ENCODE results near the gene AASDH.
"Not testable (repeated sequence)": the region's sequence is repeated elsewhere in the genome, so short reads cannot be mapped to it uniquely, and the experiment has no call there.

AASDH gene

DNA sequence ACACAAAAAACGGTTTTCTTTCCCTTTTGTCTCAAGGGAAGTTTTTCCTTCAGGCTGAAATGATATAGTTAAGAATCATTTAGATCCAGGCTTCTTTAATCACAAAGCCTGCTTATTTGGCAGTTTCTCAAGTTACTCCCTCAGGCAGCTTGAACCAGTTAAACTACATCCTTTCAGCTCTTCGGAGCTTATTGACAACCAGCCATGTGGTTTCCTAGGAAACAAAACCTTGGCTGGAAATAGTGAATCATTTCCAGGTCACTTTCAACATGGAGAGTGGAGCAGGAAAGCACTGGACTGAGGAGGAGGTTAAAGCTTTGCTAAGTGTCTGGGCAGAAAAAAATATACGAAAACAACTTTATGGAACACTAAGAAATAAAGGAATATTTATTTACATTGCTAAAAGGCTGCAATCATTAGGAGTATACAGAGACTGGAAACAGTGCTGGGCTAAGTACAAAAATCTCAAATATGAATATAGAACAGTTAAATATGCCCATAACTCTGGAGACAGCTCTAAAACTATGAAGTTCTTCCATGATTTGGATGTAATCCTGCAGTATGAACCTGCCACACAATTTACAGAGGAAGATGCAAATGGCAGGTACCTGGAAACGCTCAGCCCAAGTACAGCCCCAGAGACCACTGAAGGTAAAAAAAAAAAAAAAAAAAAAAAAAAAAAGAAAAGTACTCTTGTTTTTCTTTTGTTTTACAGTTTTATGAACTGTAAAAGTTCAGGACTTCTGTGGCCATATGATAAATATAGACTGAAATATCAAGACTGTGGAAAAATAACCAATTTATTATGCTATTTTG lies 23.2 kb upstream of the AASDH start:
- peak overlapping the region; percentile 10 to 54 for H3K27ac Mint-ChIP-seq
- peaks cover 38% of the 10 kb centered on the region for H3K4me1 Mint-ChIP-seq
- DNase-seq (peak in 1 of 2 donors; percentile 15), ATAC-seq (peak; percentile 83)
- H3K27me3 Mint-ChIP-seq = no peaks in the 10 kb centered on the region
- H3K9me3 Mint-ChIP-seq = no peaks in the 10 kb centered on the region
- peak overlapping the region in 1 of 2 donors; percentile 11 for H3K4me3 Mint-ChIP-seq

DNA sequence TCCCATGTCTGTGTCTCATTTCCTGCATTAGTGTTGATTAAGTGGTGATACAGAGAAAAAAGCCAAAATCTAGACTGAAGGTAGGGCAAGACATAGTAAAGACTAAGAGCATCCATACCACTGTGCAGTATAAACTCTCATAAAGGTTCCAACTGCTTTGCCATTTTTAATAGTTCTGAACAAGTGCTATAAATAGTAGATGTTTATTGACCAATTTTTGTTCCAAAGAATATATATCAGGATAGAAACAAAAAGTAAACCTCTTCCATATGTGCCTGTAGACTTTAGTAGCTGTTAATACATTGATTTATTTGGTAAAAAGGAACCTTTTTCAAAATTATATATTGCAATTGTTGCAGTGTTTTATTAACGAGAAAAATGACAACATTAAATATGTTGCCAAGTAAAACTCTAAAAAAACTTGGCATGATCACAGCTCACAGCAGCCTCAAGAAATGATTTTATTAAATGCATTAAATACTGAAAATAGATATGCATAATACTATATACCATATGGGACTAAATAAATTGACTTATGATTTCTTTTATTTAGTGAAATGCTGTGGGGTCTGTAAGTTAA lies 22.3 kb upstream of the AASDH start:
- peaks cover 38% of the 10 kb centered on the region for H3K4me1 Mint-ChIP-seq
- H3K27me3 Mint-ChIP-seq = no peaks in the 10 kb centered on the region
- H3K4me3 Mint-ChIP-seq = no peak overlapping the region
- no peak overlapping the region for H3K27ac Mint-ChIP-seq
- no peaks in the 10 kb centered on the region for H3K9me3 Mint-ChIP-seq
- ATAC-seq (no peak), DNase-seq (no peak)

GRCh38 chr4:56408978-56409377 lies 21.7 kb upstream of the AASDH start:
- DNase-seq = no peak
- Mint-ChIP-seq H3K4me1 (peaks cover 38% of the 10 kb centered on the region), H3K27me3 (no peaks in the 10 kb centered on the region), H3K27ac (no peak overlapping the region), H3K9me3 (no peaks in the 10 kb centered on the region), H3K4me3 (no peak overlapping the region)
- no peak for ATAC-seq

GRCh38 chr4:56406151-56406550 lies 18.9 kb upstream of the AASDH start:
- DNase-seq (no peak), ATAC-seq (no peak)
- H3K27me3 Mint-ChIP-seq = no peaks in the 10 kb centered on the region

DNA sequence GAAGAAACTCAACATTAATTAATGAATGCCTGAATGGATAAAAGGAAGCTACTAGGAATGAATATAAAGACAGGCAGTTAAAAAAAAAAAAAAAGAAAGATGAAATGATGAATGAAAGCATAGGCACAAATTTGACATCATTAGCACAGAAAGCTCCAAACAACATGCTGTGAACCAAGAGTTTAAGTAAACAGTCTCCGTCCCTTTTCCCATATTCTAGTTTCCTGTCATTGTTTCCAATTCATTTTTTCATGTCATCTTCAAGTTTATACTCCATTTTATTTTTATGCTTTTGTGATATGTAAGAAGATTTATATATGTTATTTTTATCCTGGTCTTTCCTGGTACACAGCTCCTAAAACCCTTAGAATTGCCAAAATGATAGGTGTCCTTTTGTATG lies 17.7 kb upstream of the AASDH start:
- no peaks in the 10 kb centered on the region for H3K9me3 Mint-ChIP-seq
- H3K27me3 Mint-ChIP-seq = no peaks in the 10 kb centered on the region
- ATAC-seq = no peak
- H3K4me1 Mint-ChIP-seq = peaks cover 9% of the 10 kb centered on the region
- H3K4me3 Mint-ChIP-seq = no peak overlapping the region
- no peak for DNase-seq
- peak overlapping the region in 1 of 2 donors; percentile 12 for H3K27ac Mint-ChIP-seq

More at GRCh38 chr4:56406151-56406550, 18.9 kb upstream of the AASDH start:
- Mint-ChIP-seq H3K27ac (no peak overlapping the region), H3K4me1 (peaks cover 16% of the 10 kb centered on the region), H3K9me3 (no peaks in the 10 kb centered on the region), H3K4me3 (no peak overlapping the region)

DNA sequence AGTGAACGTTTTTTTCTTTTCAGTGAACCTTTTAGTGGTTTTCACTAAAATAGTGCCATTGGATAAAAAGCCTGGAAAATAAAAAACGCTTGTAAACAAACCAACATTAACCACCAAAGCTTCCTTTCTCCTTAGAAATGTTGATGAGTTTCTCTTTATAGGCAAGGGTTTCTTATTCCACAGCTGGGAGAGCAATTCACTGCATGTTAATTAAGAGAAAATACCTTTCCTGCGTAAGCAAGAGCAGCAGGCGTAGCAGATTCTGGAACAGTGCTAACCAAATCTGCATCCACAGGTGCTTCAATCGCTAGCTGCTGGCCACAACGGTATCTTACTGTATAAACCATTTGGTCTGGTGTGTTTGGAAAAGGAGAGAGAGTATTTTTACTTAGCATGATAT lies 13.3 kb upstream of the AASDH start:
- ATAC-seq = no peak
- H3K27ac Mint-ChIP-seq = no peak overlapping the region
- H3K4me3 Mint-ChIP-seq = no peak overlapping the region
- no peaks in the 10 kb centered on the region for H3K4me1 Mint-ChIP-seq
- DNase-seq = no peak
- H3K27me3 Mint-ChIP-seq = no peaks in the 10 kb centered on the region
- H3K9me3 Mint-ChIP-seq = no peaks in the 10 kb centered on the region

DNA sequence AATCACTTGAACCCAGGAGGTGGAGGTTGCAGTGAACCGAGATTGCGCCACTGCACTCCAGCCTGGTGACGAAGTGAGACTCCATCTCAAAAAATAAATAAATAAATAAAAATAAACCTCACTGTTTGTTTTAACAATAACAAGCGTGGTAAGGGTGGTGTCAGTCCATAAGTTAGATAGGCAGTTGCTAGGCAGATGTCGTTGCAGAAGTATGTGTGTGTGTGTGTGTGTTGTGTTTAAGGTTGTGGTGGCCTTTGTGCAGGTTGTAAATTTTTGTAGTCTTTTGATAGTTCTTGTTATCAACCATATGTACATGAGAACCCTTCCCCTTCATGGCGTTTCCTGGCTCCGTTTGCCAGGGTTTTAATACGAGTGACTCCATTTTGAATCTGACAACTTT lies 4.0 kb upstream of the AASDH start:
- DNase-seq = no peak
- H3K4me3 Mint-ChIP-seq = no peak overlapping the region
- peaks cover 33% of the 10 kb centered on the region for H3K4me1 Mint-ChIP-seq
- no peaks in the 10 kb centered on the region for H3K27me3 Mint-ChIP-seq
- ATAC-seq = no peak
- no peak overlapping the region for H3K27ac Mint-ChIP-seq
- no peaks in the 10 kb centered on the region for H3K9me3 Mint-ChIP-seq

DNA sequence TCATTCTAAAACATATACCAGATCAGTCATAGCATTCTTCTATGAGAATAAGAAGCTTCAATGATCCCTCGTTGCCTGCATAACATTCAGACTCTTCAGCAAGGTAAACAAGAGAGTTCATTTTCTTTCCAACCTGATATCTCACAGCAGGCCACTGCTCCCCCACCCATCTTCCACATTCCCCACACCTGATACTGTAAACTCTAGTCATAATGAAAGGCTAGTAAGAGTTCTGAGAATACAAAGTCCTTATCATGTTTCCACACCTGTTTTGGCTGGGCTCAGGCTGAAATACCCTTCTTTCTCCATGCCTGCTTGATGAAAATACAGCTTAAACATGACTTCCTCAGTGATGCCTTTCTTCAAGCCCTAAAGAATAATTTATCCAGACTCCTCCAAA lies 2.3 kb upstream of the AASDH start:
- Mint-ChIP-seq H3K9me3 (no peaks in the 10 kb centered on the region), H3K4me1 (peaks cover 33% of the 10 kb centered on the region), H3K4me3 (peak overlapping the region; percentile 78 to 83), H3K27me3 (no peaks in the 10 kb centered on the region), H3K27ac (no peak overlapping the region)
- no peak for ATAC-seq
- no peak for DNase-seq

GRCh38 chr4:56388306-56388705 lies 1.0 kb upstream of the AASDH start:
- DNase-seq (no peak), ATAC-seq (no peak)
- Mint-ChIP-seq H3K4me1 (peaks cover 39% of the 10 kb centered on the region), H3K27ac (peak overlapping the region; percentile 96), H3K4me3 (peak overlapping the region; percentile 78 to 83), H3K27me3 (no peaks in the 10 kb centered on the region), H3K9me3 (no peaks in the 10 kb centered on the region)

DNA sequence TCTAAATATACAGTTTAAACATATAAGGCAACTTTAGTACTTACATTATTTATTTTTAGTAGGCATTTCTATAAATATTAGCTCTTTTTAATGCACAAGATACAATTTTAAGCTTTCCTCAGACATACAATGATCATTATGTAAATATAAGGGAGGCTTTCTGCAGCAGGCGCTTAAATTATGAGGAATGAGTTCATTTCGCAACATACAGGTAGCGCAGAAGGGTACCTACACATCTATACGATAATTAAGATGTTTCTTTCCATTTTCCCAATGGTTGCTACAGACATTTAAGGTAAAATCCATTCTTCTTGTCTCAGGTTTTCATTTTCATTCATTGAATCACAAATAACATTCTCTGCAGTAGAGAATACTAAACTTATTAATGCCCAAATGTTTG lies 1.2 kb downstream of the AASDH start:
- Mint-ChIP-seq H3K4me1 (peaks cover 39% of the 10 kb centered on the region), H3K27me3 (no peaks in the 10 kb centered on the region), H3K9me3 (no peaks in the 10 kb centered on the region), H3K4me3 (peak overlapping the region; percentile 78 to 83), H3K27ac (peak overlapping the region in 1 of 2 donors; percentile 96)
- ATAC-seq (no peak), DNase-seq (no peak)

- Mint-ChIP-seq H3K9me3 (no peaks in the 10 kb centered on the region), H3K4me3 (no peak overlapping the region), H3K27ac (no peak overlapping the region), H3K4me1 (no peaks in the 10 kb centered on the region), H3K27me3 (no peaks in the 10 kb centered on the region)
- ATAC-seq = no peak
- no peak for DNase-seq
Observed at GRCh38 chr4:56375458-56375857, 11.8 kb downstream of the AASDH start.

GRCh38 chr4:56374956-56375355 lies 12.3 kb downstream of the AASDH start:
- H3K9me3 Mint-ChIP-seq = no peaks in the 10 kb centered on the region
- H3K27ac Mint-ChIP-seq = no peak overlapping the region
- H3K27me3 Mint-ChIP-seq = no peaks in the 10 kb centered on the region
- no peaks in the 10 kb centered on the region for H3K4me1 Mint-ChIP-seq
- H3K4me3 Mint-ChIP-seq = no peak overlapping the region
- DNase-seq = no peak
- ATAC-seq = no peak

- Mint-ChIP-seq H3K9me3 (no peaks in the 10 kb centered on the region), H3K4me3 (no peak overlapping the region)
- DNase-seq = no peak
Observed at GRCh38 chr4:56372774-56373173, 14.5 kb downstream of the AASDH start.

GRCh38 chr4:56371426-56372220 lies 15.7 kb downstream of the AASDH start:
- H3K9me3 Mint-ChIP-seq = no peaks in the 10 kb centered on the region
- no peaks in the 10 kb centered on the region for H3K27me3 Mint-ChIP-seq
- DNase-seq (no peak), ATAC-seq (no peak)
- H3K4me1 Mint-ChIP-seq = no peaks in the 10 kb centered on the region
- peak overlapping the region in 1 of 2 donors; percentile 81 for H3K27ac Mint-ChIP-seq
- H3K4me3 Mint-ChIP-seq = no peak overlapping the region

More at GRCh38 chr4:56372774-56373173, 14.5 kb downstream of the AASDH start:
- Mint-ChIP-seq H3K27me3 (no peaks in the 10 kb centered on the region), H3K27ac (no peak overlapping the region), H3K4me1 (no peaks in the 10 kb centered on the region)
- no peak for ATAC-seq

DNA sequence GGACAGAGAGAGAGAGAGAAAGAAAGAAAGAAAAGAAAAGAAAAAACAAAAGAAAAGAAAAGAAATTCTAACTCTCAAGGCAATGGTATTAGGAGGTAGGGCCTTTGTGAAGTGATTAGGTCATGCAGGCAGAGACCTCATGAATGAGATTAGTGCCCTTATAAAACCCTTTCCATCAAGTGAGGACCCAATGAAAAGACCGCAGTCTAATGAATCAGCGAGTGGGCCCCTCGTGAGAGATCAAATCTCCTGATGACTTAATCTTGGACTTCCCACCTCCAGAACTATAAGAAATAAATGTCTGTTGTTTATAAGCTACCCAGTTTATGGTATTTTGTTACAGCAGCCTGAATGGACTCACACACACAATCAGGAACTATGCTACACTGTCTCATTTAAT lies 16.9 kb downstream of the AASDH start:
- no peak for ATAC-seq
- Mint-ChIP-seq H3K9me3 (no peaks in the 10 kb centered on the region), H3K27me3 (no peaks in the 10 kb centered on the region), H3K27ac (no peak overlapping the region), H3K4me1 (no peaks in the 10 kb centered on the region), H3K4me3 (no peak overlapping the region)
- no peak for DNase-seq

DNA sequence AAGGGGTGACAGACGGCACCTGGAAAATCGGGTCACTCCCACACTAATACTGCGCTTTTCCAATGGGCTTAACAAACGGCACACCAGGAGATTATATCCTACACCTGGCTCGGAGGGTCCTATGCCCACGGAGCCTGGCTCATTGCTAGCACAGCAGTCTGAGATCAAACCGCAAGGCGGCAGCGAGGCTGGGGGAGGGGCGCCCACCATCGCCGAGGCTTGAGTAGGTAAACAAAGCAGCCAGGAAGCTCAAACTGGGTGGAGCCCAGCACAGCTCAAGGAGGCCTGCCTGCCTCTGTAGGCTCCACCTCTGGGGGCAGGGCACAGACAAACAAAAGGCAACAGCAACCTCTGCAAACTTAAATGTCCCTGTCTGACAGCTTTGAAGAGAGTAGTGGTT lies 24.3 kb downstream of the AASDH start:
- not testable (repeated sequence) for H3K27me3 Mint-ChIP-seq, H3K27ac Mint-ChIP-seq, ATAC-seq, H3K4me1 Mint-ChIP-seq, H3K4me3 Mint-ChIP-seq, DNase-seq
- peaks cover 4 to 22% of the 10 kb centered on the region in 2 donors for H3K9me3 Mint-ChIP-seq

Measured in stimulated activated naive CD8-positive, alpha-beta T cell treated with anti-CD3 and anti-CD28 coated beads, Interleukin-15, amount 100 ng/mL, for 72 hours (primary cell).